CD4-positive, alpha-beta T cell treated with Interleukin-4 for 4 hours (primary cell): ENCODE measurements around the gene RFX3.

Experiments
- DNase-seq: peaks from one replicate; pipeline ENCODE4 v3.0.0-alpha.2; 2020

The RFX3 gene

DNA sequence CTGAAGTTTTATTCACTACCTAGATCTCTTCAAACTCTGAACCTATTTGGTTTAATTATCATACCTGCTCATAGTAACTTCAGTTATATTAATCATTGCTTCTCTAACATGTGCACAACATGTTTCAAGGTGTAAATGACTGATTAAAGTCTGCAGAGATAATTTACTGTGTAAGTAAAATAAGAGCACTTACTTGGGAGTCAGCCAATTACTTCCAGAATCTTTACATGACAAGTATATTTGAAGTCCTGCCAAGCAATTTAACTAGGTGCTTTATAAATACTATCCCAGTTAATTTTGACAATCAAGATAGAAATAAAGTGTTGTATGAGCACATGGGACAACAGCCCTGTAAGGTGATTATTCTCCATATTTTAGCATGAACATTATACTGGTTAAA, 109.9 kb downstream of the RFX3 start:
- DNase-seq = no peak

DNA sequence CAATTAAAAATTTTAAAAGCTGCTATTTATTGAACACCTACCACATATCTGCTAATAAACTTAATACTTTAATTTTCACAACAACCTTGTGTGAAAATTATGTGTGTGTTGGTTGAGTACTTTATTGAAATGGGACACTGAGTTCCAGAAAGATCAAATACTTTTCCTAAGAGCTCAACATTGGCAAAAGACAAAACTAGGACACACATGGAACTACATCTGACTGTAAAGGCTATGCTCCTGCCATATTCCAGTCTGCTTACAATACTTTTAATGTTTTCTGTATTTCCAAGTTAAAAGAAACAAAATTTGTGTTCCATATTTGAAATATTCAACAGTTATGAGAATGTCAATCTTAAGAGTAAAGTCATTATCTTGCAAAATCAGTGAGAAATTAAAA, 111.8 kb downstream of the RFX3 start:
- DNase-seq = no peak

DNA sequence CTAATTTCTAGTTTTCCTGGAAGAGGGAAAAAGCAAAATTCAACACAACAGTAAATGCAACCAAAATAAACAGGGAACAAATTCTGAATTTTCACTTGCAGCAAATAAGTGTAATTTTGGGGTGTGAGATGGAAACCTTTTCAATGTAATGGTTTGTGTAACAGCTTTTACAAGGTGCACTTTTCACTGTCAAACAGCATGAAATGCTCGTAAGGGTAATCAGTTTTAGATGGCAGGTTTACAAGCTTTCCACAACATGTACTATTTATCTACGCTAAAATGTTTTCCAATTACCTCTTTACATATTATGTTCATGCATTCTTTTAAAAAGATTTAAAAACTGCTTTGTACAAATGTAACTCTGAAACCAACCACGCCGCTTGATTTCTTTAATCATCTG, 115.3 kb downstream of the RFX3 start:
- no peak for DNase-seq

DNA sequence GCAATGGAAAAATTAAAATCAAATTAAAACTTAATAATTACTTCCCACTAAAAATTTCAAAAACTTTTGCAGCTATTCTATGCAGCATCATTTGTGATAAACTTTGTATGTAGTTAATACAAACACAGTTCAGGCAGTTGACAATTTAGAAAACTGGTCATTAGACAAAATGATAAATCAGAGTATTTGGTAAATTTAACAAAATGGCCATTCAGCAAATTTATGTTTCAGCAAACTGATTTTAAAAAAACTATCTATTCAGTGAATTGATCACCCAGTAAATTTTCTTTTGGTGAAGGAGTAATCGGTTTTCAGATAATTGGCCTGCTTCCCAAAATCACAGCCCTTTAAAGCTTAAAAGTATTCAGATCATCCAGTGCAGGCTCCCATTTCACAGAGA, 116.3 kb downstream of the RFX3 start:
- no peak for DNase-seq

DNA sequence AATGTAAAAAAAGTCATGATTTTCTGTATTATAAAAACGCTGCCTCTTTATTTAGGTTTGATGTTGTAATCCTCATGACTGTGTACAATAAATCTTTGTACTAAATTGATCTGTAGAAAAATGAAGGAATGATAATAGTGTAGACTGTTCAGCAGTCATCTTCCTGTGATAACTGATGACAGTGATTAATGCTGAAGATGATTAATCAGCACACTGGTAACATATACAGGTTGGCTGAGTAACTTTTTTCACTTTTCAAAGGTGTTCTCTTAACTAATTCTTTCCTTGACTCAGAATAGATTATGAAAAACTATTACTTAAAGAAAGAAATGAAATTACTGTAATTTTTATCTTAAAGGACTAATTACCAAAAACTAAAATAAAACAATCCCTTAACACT, 122.5 kb downstream of the RFX3 start:
- no peak for DNase-seq

DNA sequence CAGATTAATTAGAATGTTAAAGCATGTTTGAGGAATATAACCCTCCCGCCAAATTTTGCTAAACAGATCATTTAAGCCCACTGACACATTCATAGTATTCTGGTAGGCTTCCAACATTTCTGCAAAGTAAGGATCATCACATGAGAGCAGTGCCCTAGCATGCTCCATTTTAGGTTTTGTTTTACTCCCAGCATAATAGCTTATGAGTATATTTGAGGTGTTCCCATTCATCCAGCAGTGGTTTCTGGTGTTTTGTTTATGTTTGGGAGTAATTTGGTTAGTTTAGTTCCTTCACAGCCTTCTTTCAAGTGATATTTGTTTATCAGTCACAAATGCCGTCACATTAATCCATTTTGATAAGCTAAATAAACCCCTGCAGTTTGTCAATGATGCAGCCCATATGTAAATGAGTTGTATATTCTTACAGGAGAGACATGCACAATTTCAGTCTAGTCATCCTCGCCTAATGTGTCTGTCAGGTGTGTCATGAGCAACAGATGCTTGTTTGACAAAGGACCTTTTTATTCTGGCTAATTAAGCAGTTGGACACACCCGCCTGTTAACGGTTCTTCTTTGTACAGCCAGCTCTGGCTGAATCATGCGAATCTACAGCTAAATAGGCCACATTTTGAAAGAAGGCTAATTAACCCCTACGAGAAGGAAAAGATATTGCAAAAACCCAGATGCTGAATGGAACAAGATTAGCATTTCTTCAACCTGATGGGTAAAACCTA, 124.4 kb downstream of the RFX3 start:
- no peak for DNase-seq

DNA sequence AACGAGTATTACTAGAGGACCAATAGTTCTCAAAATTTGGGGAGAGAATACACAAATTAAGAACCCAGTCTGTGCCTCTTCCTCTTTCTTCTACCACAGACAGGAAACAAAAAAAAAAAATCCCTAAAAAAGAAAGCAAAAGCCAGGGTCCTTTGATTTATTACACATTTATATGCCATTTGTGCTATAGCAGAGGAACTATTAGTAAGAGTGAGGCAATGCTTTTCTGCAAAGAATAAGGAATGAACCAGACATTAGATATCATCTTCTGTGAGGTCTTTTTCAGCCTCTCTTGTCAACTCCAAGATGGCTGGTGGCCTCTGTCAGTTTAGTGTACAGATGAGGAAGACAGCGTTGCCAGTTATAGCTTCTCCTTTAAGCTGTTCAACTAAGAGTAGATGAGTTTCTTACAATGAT, 127.6 kb downstream of the RFX3 start:
- DNase-seq = peak; percentile 16

DNA sequence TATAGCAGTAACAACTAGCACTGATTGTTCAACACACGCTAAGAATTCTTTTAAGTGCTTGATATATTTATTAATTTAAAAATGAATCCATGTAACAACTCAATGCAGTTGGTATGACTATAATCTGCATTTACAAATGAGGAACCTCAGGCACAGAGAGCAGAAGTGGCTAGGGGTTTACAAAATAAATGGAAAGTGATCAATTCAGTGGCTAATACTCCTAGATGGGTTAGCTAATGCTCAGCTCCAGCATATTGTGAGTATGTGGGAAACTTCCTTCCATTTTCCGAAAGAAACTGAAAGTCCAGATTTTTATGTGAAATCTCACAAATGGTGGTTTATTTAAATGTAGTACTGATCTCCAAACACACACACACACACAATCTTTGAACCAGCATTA, 128.0 kb downstream of the RFX3 start:
- DNase-seq = no peak

DNA sequence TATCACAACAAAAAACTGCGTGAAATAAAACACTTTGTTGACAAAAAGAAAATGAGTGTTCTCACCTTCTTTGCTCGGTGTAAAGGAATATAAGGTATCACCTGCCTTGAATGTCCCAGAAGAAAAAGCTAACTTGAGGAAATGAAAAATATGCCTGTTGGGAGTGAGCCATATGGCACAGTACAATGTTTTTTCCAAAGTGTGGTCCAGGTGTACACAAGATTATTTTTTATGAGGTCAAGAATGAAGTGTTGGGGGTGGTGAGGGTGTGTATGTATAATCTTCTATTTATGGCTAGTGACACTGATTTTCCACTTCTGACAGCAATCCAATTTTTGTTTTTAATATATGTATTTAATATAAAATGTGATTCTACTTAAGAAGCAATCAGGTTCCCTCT, 134.4 kb downstream of the RFX3 start:
- DNase-seq = no peak

DNA sequence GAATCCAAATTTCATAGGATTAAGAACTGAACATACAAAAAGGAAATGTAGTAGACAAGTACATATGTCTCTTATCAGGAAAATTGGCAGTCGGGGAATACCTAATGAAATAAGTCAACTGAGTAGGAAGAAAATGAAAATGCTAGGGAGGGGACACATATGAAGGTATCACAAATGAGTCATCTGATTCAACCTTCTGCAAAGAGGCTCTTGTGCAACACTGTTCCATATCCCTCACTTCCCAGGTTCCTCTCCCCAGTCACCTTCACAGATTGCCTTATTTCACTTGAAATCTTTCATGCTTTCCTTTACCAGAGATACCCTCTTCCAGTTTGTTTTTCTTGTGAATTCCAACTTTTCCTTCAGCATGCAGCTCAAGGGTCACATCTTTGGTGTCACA, 139.0 kb downstream of the RFX3 start:
- DNase-seq = no peak

DNA sequence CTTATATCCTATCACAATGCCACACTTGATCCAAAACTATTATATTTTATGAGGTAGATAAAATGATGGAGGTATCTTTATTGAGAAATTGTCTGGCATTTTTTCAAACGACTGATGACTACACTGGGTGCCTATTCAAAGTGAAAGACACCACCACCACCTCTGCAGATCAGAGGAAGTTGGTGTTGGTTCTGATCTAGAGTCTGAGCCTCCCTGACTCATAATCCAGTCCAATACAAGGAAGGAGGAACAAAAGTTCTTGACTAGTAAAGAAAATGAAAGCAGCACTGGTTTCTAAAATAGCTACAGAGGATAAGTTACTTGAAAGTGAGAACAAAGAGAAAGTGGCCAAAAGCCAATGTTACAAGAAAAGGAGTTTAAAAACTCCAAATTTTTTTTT, 139.9 kb downstream of the RFX3 start:
- DNase-seq = peak; percentile 43

DNA sequence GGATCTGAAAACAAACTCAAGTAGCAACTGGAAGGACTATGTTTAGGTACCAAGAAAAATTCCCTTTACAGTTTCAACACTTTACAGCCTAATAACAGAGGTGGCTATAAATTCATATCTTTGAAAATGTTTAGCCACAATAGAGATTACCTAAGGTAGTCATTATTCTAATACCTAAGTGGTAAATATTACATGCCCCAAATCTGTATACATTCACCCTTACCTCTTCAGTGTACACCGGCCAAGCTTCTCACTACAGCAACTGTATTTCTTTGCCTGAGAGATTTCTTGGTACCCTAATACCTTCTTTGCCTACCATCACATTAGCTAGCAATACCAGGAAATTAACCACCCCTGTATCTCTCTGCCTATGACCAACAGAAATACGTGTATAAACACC, 154.0 kb downstream of the RFX3 start:
- DNase-seq = no peak

DNA sequence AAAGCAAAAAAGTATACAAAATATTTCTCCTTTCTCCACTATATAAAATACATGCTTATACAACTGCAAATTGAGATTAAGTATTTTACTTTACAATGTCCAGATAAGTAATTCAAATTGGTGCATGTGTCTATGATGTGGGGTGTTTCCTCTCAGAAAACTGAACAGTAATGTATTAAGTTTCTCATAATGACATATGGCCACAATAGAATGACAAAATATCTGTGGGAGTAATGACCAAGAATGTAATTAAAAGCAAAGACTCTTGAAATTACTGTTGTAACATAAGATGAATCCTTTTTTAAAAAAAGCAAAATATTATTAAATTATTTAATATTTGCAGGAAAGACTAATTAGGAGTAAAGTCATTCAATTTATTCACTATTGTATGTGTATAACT, 155.1 kb downstream of the RFX3 start:
- no peak for DNase-seq

DNA sequence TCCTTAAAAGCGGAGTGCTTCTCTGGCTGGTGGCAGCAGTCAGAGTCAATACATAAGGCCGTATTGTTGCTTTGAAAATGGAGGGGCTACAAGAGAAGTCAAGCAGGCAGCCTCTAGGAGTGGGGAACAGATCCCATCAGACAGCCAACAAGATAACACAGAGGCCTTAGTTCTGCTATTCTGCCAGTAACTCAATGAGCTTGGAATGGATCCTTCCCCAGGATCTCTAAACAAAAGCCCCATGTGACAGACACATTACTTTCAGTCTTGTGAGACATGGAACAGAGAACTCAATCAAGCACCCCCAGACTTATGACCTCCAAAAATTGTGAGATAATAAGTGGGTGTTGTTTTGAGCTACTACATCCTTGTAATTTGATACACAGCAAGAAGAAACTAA, 158.6 kb downstream of the RFX3 start:
- DNase-seq = no peak

DNA sequence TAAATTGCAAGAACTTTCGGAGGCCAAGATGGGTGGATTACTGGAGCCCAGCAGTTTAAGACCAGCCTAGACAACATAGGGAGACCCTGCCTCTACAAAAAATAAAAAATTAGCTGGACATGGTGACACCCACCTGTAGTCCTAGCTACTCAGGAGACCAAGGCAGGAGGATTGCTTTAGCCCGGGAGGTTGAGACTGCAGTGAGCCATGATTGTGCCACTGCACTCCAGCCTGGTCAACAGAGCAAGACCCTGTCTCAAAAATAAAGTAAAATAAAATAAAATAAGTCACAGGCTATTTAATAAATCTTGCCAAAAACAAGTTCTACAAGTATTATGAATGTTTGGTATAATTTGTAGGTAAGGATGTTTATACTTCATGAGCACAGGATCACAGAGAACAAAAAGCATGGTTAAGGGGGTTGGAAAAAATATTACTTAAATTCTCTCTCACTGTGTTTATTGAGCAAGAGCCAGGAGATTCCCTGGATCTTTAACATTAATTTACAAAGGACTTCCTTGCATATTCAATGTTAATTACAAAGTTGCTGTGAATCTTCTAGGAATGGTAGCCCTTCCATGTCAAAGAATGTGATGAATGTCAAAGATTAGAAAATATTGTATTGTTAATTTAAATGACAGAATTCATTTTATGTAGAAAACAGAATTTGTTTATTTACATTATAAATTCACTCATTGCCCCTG, 164.0 kb downstream of the RFX3 start:
- no peak for DNase-seq

DNA sequence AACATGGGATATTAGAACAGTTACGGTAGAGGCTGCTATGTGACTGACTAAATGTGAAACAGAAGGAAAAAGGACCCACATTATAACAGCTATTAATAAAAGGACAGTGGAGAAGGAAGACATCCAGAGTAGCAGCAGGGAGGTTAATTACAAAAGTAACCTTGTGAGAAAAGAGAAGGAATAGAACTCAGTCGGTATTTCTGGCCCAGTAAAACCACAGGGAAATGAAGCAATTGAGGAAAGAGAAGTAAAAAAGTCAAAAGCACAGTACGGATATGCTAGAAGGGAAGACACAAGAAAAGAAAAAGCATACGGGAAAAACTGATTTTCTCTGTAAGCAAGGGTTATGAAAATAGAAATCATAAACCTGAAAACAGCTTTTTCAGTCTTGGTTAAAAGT, 164.7 kb downstream of the RFX3 start:
- no peak for DNase-seq

DNA sequence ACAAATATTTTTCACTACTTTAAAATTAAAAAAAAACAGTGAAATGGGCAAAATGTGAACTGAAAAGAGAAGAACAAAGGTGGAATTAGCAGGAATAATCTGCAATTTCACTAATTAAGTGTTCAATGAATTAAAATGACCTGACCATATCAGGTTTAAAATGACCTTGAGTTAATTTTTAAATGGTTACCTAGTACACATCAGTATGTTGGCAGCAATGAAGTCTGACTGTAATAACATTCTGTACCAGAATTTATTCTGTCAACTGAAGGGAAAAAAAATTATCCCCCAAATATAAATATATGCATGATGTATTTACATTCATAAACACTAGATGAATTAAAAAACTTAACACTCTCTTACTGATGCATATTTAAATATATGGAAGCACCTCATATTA, 165.6 kb downstream of the RFX3 start:
- DNase-seq = no peak

DNA sequence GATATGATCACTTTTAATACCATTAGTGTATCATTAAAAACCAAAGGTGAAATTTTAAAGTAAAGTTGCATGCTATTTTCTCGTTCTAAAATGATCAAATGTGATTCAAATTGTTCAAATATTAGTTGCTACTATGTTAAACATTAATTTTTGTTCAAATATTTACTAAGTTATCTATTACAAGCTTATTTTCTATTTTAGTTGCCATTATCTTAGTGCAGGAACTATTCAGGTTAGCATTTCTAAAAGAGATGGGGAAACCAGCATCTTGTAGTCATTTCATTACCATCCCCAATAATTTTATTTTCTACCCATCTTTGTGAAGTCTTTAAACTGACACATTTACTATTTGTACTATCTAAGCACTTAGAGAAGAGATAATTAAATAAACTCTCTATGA, 166.0 kb downstream of the RFX3 start:
- no peak for DNase-seq

DNA sequence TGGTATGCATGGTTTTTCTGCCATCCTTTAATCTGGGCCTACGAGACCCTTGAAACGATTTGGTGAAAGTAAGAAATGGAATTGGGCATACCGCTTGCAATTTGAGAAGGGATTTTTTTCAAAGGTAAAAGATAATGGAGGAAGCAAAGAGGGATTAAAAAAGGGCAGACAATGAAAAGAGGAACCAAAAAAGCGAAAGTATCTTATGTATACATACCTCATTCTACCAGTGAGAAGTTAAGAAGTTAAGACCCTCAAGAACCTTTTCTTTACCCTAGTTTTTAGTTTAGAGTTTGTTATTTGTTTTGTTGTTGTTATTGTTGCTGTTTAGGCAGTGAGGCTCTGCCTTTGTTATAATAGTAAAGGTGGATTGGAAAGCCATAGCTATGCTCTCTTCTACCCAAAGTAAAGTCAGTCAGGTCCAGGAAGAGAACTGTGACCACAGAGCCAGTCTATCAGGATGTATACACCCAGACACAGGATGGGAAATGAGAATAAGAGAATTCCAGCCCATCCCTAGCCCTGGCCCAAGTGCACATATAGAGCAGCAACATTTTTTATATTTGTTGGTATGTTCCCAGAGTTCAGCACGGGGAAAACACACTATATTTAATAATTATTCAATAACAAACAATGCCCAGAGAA, 166.6 kb downstream of the RFX3 start:
- no peak for DNase-seq

DNA sequence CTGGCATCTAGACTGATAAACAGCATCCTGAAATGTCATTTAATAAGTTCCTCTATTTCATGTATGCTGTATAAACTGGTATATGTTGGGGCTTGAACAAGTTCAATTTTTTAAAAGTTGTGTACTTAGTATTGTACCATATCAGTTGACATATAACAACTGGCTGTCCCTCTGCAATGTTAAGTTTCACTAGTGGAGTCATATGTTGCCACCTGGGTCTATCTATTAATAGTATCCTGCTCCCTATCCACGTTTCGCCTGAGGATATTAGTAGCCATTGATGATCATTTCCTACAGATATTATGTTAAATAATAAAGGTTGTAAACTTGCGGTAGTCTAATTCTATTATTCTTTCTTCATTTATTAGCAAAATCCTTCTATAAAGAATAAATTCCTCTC, 177.6 kb downstream of the RFX3 start:
- DNase-seq = no peak

DNA sequence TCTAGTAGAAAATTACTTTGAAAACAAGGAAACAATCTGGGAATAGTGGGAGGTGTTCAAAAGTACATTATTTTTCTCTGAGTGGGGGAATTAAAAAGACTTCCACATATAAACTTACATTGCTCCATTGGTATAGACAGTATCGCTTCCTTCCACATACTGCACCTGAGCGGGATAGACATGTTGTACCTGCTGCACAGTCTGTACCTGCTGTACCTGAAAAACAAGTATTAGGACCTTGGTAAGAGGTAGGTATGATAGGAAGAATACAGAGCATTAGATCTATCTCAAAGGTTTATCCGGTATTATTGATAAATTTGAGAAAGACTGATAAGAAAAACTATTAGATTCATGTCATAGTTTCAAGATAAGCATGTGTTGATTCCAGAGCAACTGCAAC, 179.3 kb downstream of the RFX3 start:
- DNase-seq = no peak

DNA sequence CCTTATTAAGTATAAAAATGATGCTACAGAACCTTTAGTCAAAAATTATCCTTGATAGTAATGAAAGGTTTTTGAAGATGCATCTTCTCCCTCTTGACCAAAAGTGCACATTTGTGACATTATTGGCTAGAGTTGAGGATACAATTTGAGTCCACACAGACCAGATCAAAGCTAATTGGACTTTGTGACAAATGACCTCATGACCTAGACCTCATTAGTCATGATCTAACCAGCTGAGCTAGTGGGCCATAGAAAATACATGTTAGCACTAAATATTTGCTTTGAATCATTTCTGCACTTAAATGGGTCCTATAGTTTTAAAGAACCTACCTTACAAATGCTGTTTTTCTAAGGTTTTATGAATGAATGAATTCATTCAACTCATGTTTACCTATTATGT, 182.1 kb downstream of the RFX3 start:
- DNase-seq = no peak

DNA sequence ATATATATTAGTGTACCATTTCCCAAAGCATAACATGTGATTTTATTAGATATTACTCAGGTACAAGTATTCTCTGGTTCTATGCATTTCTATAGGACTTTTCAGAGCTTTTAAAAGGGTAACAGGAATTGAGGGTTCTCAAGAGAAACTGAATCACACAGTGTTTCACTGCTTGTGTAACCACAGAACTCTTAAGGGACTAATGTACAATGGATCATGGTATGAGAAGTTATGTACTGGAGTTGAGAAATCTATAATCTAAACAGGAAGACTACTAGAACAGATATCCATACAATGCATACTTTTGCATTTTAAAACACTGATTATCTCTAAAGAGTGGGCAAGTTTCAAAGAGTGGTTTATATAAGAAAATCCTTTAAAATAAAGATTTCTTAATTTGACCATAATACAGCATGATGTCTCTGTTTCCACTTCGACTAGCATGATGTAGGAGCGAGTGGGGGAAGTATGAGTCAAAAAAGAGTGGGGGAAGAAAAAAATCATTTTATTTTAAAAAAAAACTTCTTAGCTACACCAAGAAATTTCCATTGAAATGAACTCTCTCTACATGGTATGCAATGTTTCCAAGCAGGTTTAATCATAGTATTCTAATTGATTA, 183.5 kb downstream of the RFX3 start:
- DNase-seq = no peak
